Neuronal stem cell (in vitro differentiated cells): ENCODE measurements around the gene NAP1L1.

Experiments used
- DNase-seq: peaks from one replicate; pipeline ENCODE4 v3.0.0-alpha.2; 2013; ENCODE audit warnings: low spot score
- H2AFZ ChIP-seq: one replicate; pipeline ENCODE4 v1.6.1; 2013; ENCODE audit warnings: mild to moderate bottlenecking, low read length, inconsistent platforms
- H2AK5ac ChIP-seq: 2 replicates; pipeline ENCODE4 v1.6.1; 2013; ENCODE audit warnings: low read depth, mild to moderate bottlenecking, inconsistent platforms, low read length, moderate library complexity, mixed read lengths
- H2BK120ac ChIP-seq: 2 replicates; pipeline ENCODE4 v1.6.1; 2013; ENCODE audit warnings: low read depth, mild to moderate bottlenecking, inconsistent platforms, low read length, moderate library complexity, mixed read lengths
- H2BK12ac ChIP-seq: one replicate; pipeline ENCODE4 v1.6.1; 2013; ENCODE audit warnings: low read length, inconsistent platforms
- H2BK15ac ChIP-seq: 2 replicates; pipeline ENCODE4 v1.6.1; 2013; ENCODE audit warnings: mild to moderate bottlenecking, low read length, inconsistent platforms, mixed read lengths
- H2BK5ac ChIP-seq: one replicate; pipeline ENCODE4 v1.6.1; 2013; ENCODE audit warnings: inconsistent platforms, mild to moderate bottlenecking, low read length, moderate library complexity
- H3K14ac ChIP-seq: one replicate; pipeline ENCODE4 v1.6.1; 2013; ENCODE audit warnings: low read length, inconsistent platforms
- H3K18ac ChIP-seq: 2 replicates; pipeline ENCODE4 v1.6.1; 2013; ENCODE audit warnings: low read length, inconsistent platforms
- H3K23ac ChIP-seq: 2 replicates; pipeline ENCODE4 v1.6.1; 2013; ENCODE audit warnings: low read depth, mild to moderate bottlenecking, mixed read lengths, low read length, inconsistent platforms; ENCODE audit not compliant: poor library complexity
- H3K27ac ChIP-seq: replicated peaks from 3 replicates; pipeline ENCODE4 v1.5.1; 2013; ENCODE audit warnings: low read length, inconsistent platforms
- H3K27me3 ChIP-seq, 3 experiments: 2 replicates each; pipeline ENCODE4 v1.6.1; 2013; ENCODE audit warnings: low read length in 3 of 3, mild to moderate bottlenecking in 2 of 3, inconsistent platforms in 1 of 3, low read depth in 1 of 3, mixed read lengths in 1 of 3, moderate library complexity in 1 of 3; ENCODE audit not compliant: control insufficient read depth in 3 of 3, insufficient read depth in 3 of 3
- H3K36me3 ChIP-seq, 2 donors: replicated peaks in 1 of 2; 2 replicates each; pipeline ENCODE4 v1.6.1; 2013; ENCODE audit warnings: low read length in 2 of 2; ENCODE audit not compliant: control insufficient read depth in 2 of 2, insufficient read depth in 2 of 2
- H3K4ac ChIP-seq: 2 replicates; pipeline ENCODE4 v1.6.1; 2013; ENCODE audit warnings: inconsistent platforms, mild to moderate bottlenecking, low read length, moderate library complexity
- H3K4me1 ChIP-seq, 2 donors: 1 replicate in 1 of 2; 2 replicates in 1 of 2; pipeline ENCODE4 v1.6.1; 2013; ENCODE audit warnings: low read length in 2 of 2, low read depth in 1 of 2; ENCODE audit not compliant: control insufficient read depth in 2 of 2, insufficient read depth in 1 of 2
- H3K4me2 ChIP-seq: one replicate; pipeline ENCODE4 v1.6.1; 2013; ENCODE audit warnings: mild to moderate bottlenecking, low read length, inconsistent platforms; ENCODE audit not compliant: insufficient read depth, poor library complexity, severe bottlenecking
- H3K4me3 ChIP-seq, 2 donors: 2 replicates each; pipeline ENCODE4 v1.5.1; 2013; ENCODE audit warnings: low read length in 2 of 2, mild to moderate bottlenecking in 2 of 2, inconsistent platforms in 1 of 2, moderate library complexity in 1 of 2
- H3K79me1 ChIP-seq: one replicate; pipeline ENCODE4 v1.6.1; 2013; ENCODE audit warnings: low read depth, mild to moderate bottlenecking, inconsistent platforms, low read length, moderate library complexity
- H3K9ac ChIP-seq: one replicate; pipeline ENCODE4 v1.6.1; 2013; ENCODE audit warnings: mild to moderate bottlenecking, low read depth, low read length, inconsistent platforms; ENCODE audit not compliant: poor library complexity
- H3K9me3 ChIP-seq, 2 donors: replicated peaks in 1 of 2; 2 replicates each; pipeline versions ENCODE3 to v1.6.1; 2013; ENCODE audit warnings: low read length in 2 of 2, mild to moderate bottlenecking in 2 of 2, inconsistent platforms in 1 of 2, low read depth in 1 of 2, mixed read lengths in 1 of 2, moderate library complexity in 1 of 2; ENCODE audit not compliant: control insufficient read depth in 2 of 2, insufficient read depth in 1 of 2
- H4K8ac ChIP-seq: one replicate; pipeline ENCODE4 v1.6.1; 2013; ENCODE audit warnings: low read depth, mild to moderate bottlenecking, inconsistent platforms, low read length, moderate library complexity
- H4K91ac ChIP-seq: one replicate; pipeline ENCODE4 v1.6.1; 2013; ENCODE audit warnings: low read length, low read depth, mild to moderate bottlenecking, inconsistent platforms; ENCODE audit not compliant: poor library complexity
- WGBS, 2 donors: extraction: QIAGEN DNeasy Blood & Tissue Kit; methylation state at CpG; one replicate each; pipeline ENCODE4 v1.1.7; 2013; ENCODE audit warnings: missing lambda C conversion rate in 2 of 2, mixed read lengths in 1 of 2; ENCODE audit not compliant: insufficient read length in 2 of 2, insufficient replicate concordance in 1 of 2; ENCODE audit errors: extremely low coverage in 2 of 2; 5-methylcytosine and 5-hydroxymethylcytosine counted together

Gene NAP1L1

DNA sequence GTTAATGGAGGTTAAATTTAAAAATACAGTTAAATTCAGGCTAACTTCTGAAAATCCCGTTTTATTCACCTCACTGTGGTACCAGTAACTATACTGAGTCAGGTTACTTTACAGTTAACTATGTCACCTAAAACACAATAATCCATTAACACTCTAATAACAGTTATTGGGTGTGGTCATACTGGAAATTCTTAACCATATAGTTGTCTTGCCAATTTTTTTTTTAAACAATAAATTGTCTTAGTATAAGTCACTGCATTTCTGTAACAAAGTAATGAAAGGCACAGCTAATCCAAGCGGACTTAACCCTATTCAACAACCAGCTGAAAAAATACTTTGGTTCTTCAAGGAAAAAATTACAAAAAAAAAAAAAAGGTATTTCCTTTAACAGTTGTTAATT lies 36.7 kb downstream of the NAP1L1 start:
- Histone ChIP-seq H3K79me1 (no peaks in the 10 kb centered on the region), H3K23ac (no peak overlapping the region), H3K4me2 (no peak overlapping the region), H2BK5ac (no peak overlapping the region), H2BK12ac (no peak overlapping the region), H2AK5ac (no peak overlapping the region), H3K9ac (no peak overlapping the region), H3K18ac (no peak overlapping the region), H2AFZ (no peak overlapping the region), H2BK120ac (no peak overlapping the region), H3K9me3 (no peaks in the 10 kb centered on the region), H3K14ac (no peak overlapping the region), H2BK15ac (no peak overlapping the region), H3K27me3 (no peaks in the 10 kb centered on the region), H4K8ac (no peak overlapping the region), H3K4me1 (no peaks in the 10 kb centered on the region), H4K91ac (no peak overlapping the region), H3K4me3 (no peak overlapping the region), H3K36me3 (peaks cover 11 to 100% of the 10 kb centered on the region in 2 donors), H3K4ac (no peak overlapping the region), H3K27ac (no peak overlapping the region)
- WGBS, 2 donors, result no CpG with 5 or more reads among the region's 2 CpGs
- DNase-seq, result no peak

GRCh38 chr12:76047060-76047459 lies 37.4 kb downstream of the NAP1L1 start:
- Histone ChIP-seq H3K18ac (no peak overlapping the region), H3K27me3 (no peaks in the 10 kb centered on the region), H2AFZ (no peak overlapping the region), H3K4me1 (no peaks in the 10 kb centered on the region), H3K4me3 (no peak overlapping the region), H4K8ac (no peak overlapping the region), H3K36me3 (peaks cover 11 to 99% of the 10 kb centered on the region in 2 donors), H4K91ac (no peak overlapping the region), H2BK120ac (no peak overlapping the region), H3K79me1 (no peaks in the 10 kb centered on the region), H3K9me3 (no peaks in the 10 kb centered on the region), H2AK5ac (no peak overlapping the region), H2BK12ac (no peak overlapping the region), H3K27ac (no peak overlapping the region), H3K4me2 (no peak overlapping the region), H2BK5ac (no peak overlapping the region), H2BK15ac (no peak overlapping the region), H3K23ac (no peak overlapping the region), H3K14ac (no peak overlapping the region), H3K4ac (no peak overlapping the region), H3K9ac (no peak overlapping the region)
- no peak for DNase-seq
- WGBS, 2 donors, result no CpG with 5 or more reads among the region's 2 CpGs

- no peaks in the 10 kb centered on the region for H3K79me1 ChIP-seq
- no peaks in the 10 kb centered on the region for H3K9me3 ChIP-seq
- no peak overlapping the region for H3K9ac ChIP-seq
- peaks cover 2 to 62% of the 10 kb centered on the region in 2 donors for H3K36me3 ChIP-seq
- no peak overlapping the region for H2BK15ac ChIP-seq
- no peak overlapping the region for H2BK120ac ChIP-seq
- no peak overlapping the region for H3K4ac ChIP-seq
- H3K23ac ChIP-seq, result no peak overlapping the region
- H3K4me1 ChIP-seq, result no peaks in the 10 kb centered on the region
- no peak for DNase-seq
- no peak overlapping the region for H3K4me2 ChIP-seq
- H4K8ac ChIP-seq, result no peak overlapping the region
- H2BK12ac ChIP-seq, result no peak overlapping the region
- no peak overlapping the region for H3K27ac ChIP-seq
- H3K4me3 ChIP-seq, result no peak overlapping the region
- H3K27me3 ChIP-seq, result no peaks in the 10 kb centered on the region
- no peak overlapping the region for H2AFZ ChIP-seq
- WGBS, 2 donors, result no CpG with 5 or more reads among the region's 4 CpGs
- H3K18ac ChIP-seq, result no peak overlapping the region
- H2BK5ac ChIP-seq, result no peak overlapping the region
- no peak overlapping the region for H2AK5ac ChIP-seq
- H4K91ac ChIP-seq, result no peak overlapping the region
- no peak overlapping the region for H3K14ac ChIP-seq
These were observed 41.1 kb downstream of the NAP1L1 start for GRCh38 chr12:76043377-76043776.

GRCh38 chr12:76042147-76042546 lies 42.3 kb downstream of the NAP1L1 start:
- H3K23ac ChIP-seq, result no peak overlapping the region
- peaks cover 0 to 5% of the 10 kb centered on the region in 2 donors for H3K4me1 ChIP-seq
- no peak overlapping the region for H2AFZ ChIP-seq
- H4K8ac ChIP-seq, result no peak overlapping the region
- peaks cover 2 to 49% of the 10 kb centered on the region in 2 donors for H3K36me3 ChIP-seq
- H2BK12ac ChIP-seq, result no peak overlapping the region
- H4K91ac ChIP-seq, result no peak overlapping the region
- no peak overlapping the region for H3K18ac ChIP-seq
- no peak overlapping the region for H2BK5ac ChIP-seq
- no peaks in the 10 kb centered on the region for H3K79me1 ChIP-seq
- no peak overlapping the region for H2BK120ac ChIP-seq
- no peak overlapping the region for H3K4me2 ChIP-seq
- H3K14ac ChIP-seq, result no peak overlapping the region
- H3K27ac ChIP-seq, result no peak overlapping the region
- no peak overlapping the region for H2BK15ac ChIP-seq
- no peak overlapping the region for H3K4ac ChIP-seq
- H3K9me3 ChIP-seq, result no peaks in the 10 kb centered on the region
- H3K9ac ChIP-seq, result no peak overlapping the region
- H2AK5ac ChIP-seq, result no peak overlapping the region
- WGBS, 2 donors, result no CpG with 5 or more reads among the region's 2 CpGs
- H3K4me3 ChIP-seq, result no peak overlapping the region
- no peaks in the 10 kb centered on the region for H3K27me3 ChIP-seq
- no peak for DNase-seq
